HCT116 (cell line): ENCODE data around the gene ZBTB20. TPM values are rescaled to one million over a fixed set of nuclear protein-coding genes. Genes with fewer than 3 reads are reported as not detected.
A peak's percentile ranks its signal among the peaks of the same experiment; 100 is the strongest.

ENCODE experiments used
- ATAC-seq: fragments of 200-7000 bp; cut with Tn5 transposase; 2 replicates; pipeline ENCODE4 v1.9.1; 2020; ENCODE audit warnings: mild to moderate bottlenecking, moderate library complexity
- BruUV-seq: library from RNA; stranded (reverse); fragments of 400-500 nt; replicated peaks from 2 replicates; lab custom pipeline; 2021; lab: Mats Ljungman, UMichigan
- CTCF ChIA-PET: fragments of 300-600 bp; sonication (Branson Sonifier 250); formaldehyde crosslinking; loops from one replicate; lab custom pipeline; 2021; ENCODE audit warnings: antibody characterized with exemption; lab: Charles Lee
- POLR2A ChIA-PET: fragments of 300-600, 350-600 bp; sonication (Branson Sonifier 250); formaldehyde crosslinking; loops from one replicate; lab custom pipeline; 2021; ENCODE audit warnings: antibody characterized with exemption; lab: Charles Lee
- RAD21 ChIA-PET, 2 experiments: fragments of 300-600 bp; sonication (Branson Sonifier 250); formaldehyde crosslinking; loops; one replicate each; lab custom pipeline; 2023; ENCODE audit warnings: low total read pairs in 2 of 2; ENCODE audit not compliant: uncharacterized antibody in 2 of 2, unreplicated experiment in 2 of 2, low non-redundant PET in 1 of 2; lab: Charles Lee
- DNase-seq: peaks from one replicate; pipeline ENCODE4 v3.0.0-alpha.2; 2010; ENCODE audit warnings: low read depth, low spot score
- H2AFZ ChIP-seq: fragments of 200-600 bp; shearing (Covaris generic), sonication (generic); 2 replicates; pipeline ENCODE4 v1.6.1; 2017; ENCODE audit warnings: low read depth, mixed run types, mixed read lengths, antibody characterized with exemption, low read length; ENCODE audit not compliant: poor library complexity, severe bottlenecking
- H3K27ac ChIP-seq: 2 replicates; pipeline ENCODE4 v1.5.1; 2012; ENCODE audit warnings: low read depth, low read length
- H3K27me3 ChIP-seq: fragments of 200-600 bp; sonication (generic); 2 replicates; pipeline ENCODE4 v1.6.1; 2016; ENCODE audit warnings: mixed run types, low read length, mixed read lengths; ENCODE audit not compliant: insufficient read depth
- H3K36me3 ChIP-seq, 2 experiments: fragments of 200-500 bp in 1 of 2; fragments of 200-600 bp in 1 of 2; sonication (Bioruptor generic) in 1 of 2; sonication (generic) in 1 of 2; 2 replicates each; pipeline versions ENCODE4 v1.5.1 to v1.6.1; 2014 to 2016; ENCODE audit warnings: low read length in 2 of 2, inconsistent platforms in 1 of 2, mixed read lengths in 1 of 2, mixed run types in 1 of 2; ENCODE audit not compliant: insufficient read depth in 2 of 2, control insufficient read depth in 1 of 2
- H3K4me1 ChIP-seq, 2 experiments: fragments of 200-600 bp in 1 of 2; sonication (generic) in 1 of 2; 2 replicates each; pipeline versions ENCODE4 v1.5.1 to v1.6.1; 2012 to 2017; ENCODE audit warnings: low read length in 2 of 2, inconsistent platforms in 1 of 2, mild to moderate bottlenecking in 1 of 2, mixed read lengths in 1 of 2, mixed run types in 1 of 2, moderate library complexity in 1 of 2; ENCODE audit not compliant: insufficient read depth in 2 of 2, control insufficient read depth in 1 of 2
- H3K4me2 ChIP-seq: fragments of 200-600 bp; sonication (generic); 2 replicates; pipeline ENCODE4 v1.6.1; 2017; ENCODE audit warnings: mixed run types, low read length, mixed read lengths
- H3K4me3 ChIP-seq, 2 experiments: fragments of 200-600 bp in 1 of 2; sonication (generic) in 1 of 2; replicated peaks in 1 of 2; 2 replicates each; pipeline ENCODE4 v1.5.1; 2011 to 2016; ENCODE audit warnings: low read length in 2 of 2, control low read depth in 1 of 2, low read depth in 1 of 2, mild to moderate bottlenecking in 1 of 2, mixed read lengths in 1 of 2, mixed run types in 1 of 2
- H3K79me2 ChIP-seq: fragments of 200-600 bp; sonication (generic); 2 replicates; pipeline ENCODE4 v1.6.1; 2017; ENCODE audit warnings: mild to moderate bottlenecking, mixed run types, low read length, moderate library complexity, mixed read lengths; ENCODE audit not compliant: insufficient read depth
- H3K9ac ChIP-seq: fragments of 200-600 bp; sonication (generic); 2 replicates; pipeline ENCODE4 v1.6.1; 2016; ENCODE audit warnings: low read length, mixed read lengths
- H3K9me2 ChIP-seq: fragments of 200-600 bp; sonication (generic), shearing (Covaris generic); 2 replicates; pipeline ENCODE4 v1.6.1; 2017; ENCODE audit warnings: mixed run types, mild to moderate bottlenecking, moderate library complexity; ENCODE audit not compliant: insufficient read depth
- H3K9me3 ChIP-seq, 2 experiments: fragments of 200-500 bp in 1 of 2; fragments of 200-600 bp in 1 of 2; sonication (Bioruptor generic) in 1 of 2; sonication (generic) in 1 of 2; 2 replicates each; pipeline ENCODE4 v1.6.1; 2014 to 2017; ENCODE audit warnings: low read length in 2 of 2, mixed read lengths in 2 of 2, inconsistent platforms in 1 of 2, low read depth in 1 of 2, mild to moderate bottlenecking in 1 of 2, mixed run types in 1 of 2, moderate library complexity in 1 of 2; ENCODE audit not compliant: control insufficient read depth in 1 of 2, insufficient read depth in 1 of 2
- H4K20me1 ChIP-seq: fragments of 200-600 bp; sonication (generic), shearing (Covaris generic); 2 replicates; pipeline ENCODE4 v1.6.1; 2017; ENCODE audit warnings: mixed run types, mild to moderate bottlenecking, moderate library complexity; ENCODE audit not compliant: insufficient read depth
- CBX3 ChIP-seq: IDR thresholded peaks from 2 replicates; pipeline ENCODE4 v1.6.1; 2012; ENCODE audit warnings: low read depth
- FOSL1 ChIP-seq: IDR thresholded peaks from 2 replicates; pipeline ENCODE4 v1.6.1; 2012; ENCODE audit warnings: low read depth
- POLR2A ChIP-seq: IDR thresholded peaks from 2 replicates; pipeline ENCODE4 v1.7.0; 2011; ENCODE audit warnings: borderline replicate concordance; ENCODE audit not compliant: insufficient read depth, insufficient read length; ENCODE audit errors: extremely low read depth
- POLR2AphosphoS5 ChIP-seq: IDR thresholded peaks from 2 replicates; pipeline ENCODE4 v1.6.1; 2011; ENCODE audit warnings: mild to moderate bottlenecking, low read depth, low read length, moderate library complexity
- TCF7L2 ChIP-seq: IDR thresholded peaks from 2 replicates; pipeline ENCODE4 v1.7.0; 2011; ENCODE audit warnings: borderline replicate concordance, inconsistent platforms; ENCODE audit not compliant: insufficient read depth, insufficient read length; ENCODE audit errors: extremely low read depth
- YY1 ChIP-seq: IDR thresholded peaks from 2 replicates; pipeline ENCODE4 v1.6.1; 2011; ENCODE audit warnings: low read length, low read depth, moderate library complexity, mild to moderate bottlenecking; ENCODE audit not compliant: insufficient replicate concordance; ENCODE audit errors: extremely low read depth
- ZNF274 ChIP-seq: fragments of 200-500 bp; sonication (Bioruptor generic); IDR thresholded peaks from 2 replicates; pipeline ENCODE4 v1.6.1; 2014; ENCODE audit warnings: mild to moderate bottlenecking, low read depth, low read length, inconsistent platforms
- intact Hi-C: fragments of 100-400 bp; cut with micrococcal nuclease; formaldehyde crosslinking; loops from 2 replicates; pipeline ENCODE4 v1.10.0; 2022
- total RNA-seq: library from RNA; stranded (reverse); gene quantifications from one replicate; pipeline ENCODE4 v1.2.1, GENCODE V29; 2021; ENCODE audit not compliant: unreplicated experiment
- TF ChIP-seq, protein P1 (sequence below): IDR thresholded peaks from 2 replicates; pipeline ENCODE4 v1.6.1; 2012; ENCODE audit warnings: low read depth

The ZBTB20 gene
- total RNA-seq, 1 experiment from 2014 or later, result 42.1 TPM

DNA sequence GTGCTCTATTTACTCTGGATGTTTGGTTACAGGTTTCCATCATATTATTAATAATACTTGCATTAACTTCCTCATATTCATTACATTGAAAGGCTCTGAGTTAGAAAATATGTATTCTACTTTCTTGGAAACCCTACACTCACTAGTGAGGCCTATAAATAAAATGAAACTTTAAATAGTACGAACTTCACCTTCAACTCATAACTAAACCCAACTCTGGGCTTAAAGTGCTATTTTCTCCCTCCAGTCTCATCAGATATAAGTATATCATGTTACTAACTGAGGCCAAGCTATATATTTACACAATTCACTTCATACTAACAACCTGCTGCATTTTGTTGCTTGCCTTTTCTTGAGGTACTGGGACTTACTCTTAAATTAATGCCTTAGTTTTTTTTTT is 546.5 kb downstream of the ZBTB20 start:
- no TSS peak for BruUV-seq
- TF ChIP-seq YY1 (no peak), TCF7L2 (no peak), FOSL1 (no peak), POLR2A (no peak), POLR2AphosphoS5 (no peak), CBX3 (no peak), ZNF274 (no peak)
- TF ChIP-seq, protein P1, sequence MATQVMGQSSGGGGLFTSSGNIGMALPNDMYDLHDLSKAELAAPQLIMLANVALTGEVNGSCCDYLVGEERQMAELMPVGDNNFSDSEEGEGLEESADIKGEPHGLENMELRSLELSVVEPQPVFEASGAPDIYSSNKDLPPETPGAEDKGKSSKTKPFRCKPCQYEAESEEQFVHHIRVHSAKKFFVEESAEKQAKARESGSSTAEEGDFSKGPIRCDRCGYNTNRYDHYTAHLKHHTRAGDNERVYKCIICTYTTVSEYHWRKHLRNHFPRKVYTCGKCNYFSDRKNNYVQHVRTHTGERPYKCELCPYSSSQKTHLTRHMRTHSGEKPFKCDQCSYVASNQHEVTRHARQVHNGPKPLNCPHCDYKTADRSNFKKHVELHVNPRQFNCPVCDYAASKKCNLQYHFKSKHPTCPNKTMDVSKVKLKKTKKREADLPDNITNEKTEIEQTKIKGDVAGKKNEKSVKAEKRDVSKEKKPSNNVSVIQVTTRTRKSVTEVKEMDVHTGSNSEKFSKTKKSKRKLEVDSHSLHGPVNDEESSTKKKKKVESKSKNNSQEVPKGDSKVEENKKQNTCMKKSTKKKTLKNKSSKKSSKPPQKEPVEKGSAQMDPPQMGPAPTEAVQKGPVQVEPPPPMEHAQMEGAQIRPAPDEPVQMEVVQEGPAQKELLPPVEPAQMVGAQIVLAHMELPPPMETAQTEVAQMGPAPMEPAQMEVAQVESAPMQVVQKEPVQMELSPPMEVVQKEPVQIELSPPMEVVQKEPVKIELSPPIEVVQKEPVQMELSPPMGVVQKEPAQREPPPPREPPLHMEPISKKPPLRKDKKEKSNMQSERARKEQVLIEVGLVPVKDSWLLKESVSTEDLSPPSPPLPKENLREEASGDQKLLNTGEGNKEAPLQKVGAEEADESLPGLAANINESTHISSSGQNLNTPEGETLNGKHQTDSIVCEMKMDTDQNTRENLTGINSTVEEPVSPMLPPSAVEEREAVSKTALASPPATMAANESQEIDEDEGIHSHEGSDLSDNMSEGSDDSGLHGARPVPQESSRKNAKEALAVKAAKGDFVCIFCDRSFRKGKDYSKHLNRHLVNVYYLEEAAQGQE, result no peak
- no peak overlapping the region for H3K4me2 ChIP-seq
- H4K20me1 ChIP-seq, result no peaks in the 10 kb centered on the region
- no peaks in the 10 kb centered on the region for H3K9me3 ChIP-seq
- ChIA-PET CTCF (no interaction called here), POLR2A (no interaction called here), RAD21 (no interaction called here)
- intact Hi-C loops, result no loop called here
- no peaks in the 10 kb centered on the region for H3K27me3 ChIP-seq
- peak overlapping the region; percentile 5; the same call in 1 of the 2 replicates for H3K27ac ChIP-seq
- no peaks in the 10 kb centered on the region for H3K9me2 ChIP-seq
- peaks cover 0 to 12% of the 10 kb centered on the region in 2 experiments; a peak in 2 of 4 replicates for H3K36me3 ChIP-seq
- H3K9ac ChIP-seq, result no peak overlapping the region
- DNase-seq (no peak), ATAC-seq (no peak)
- H3K4me1 ChIP-seq, result peaks cover 20 to 39% of the 10 kb centered on the region in 2 experiments; a peak in 3 of 4 replicates
- H2AFZ ChIP-seq, result no peak overlapping the region
- no peak overlapping the region for H3K4me3 ChIP-seq
- H3K79me2 ChIP-seq, result peaks cover 100% of the 10 kb centered on the region
